SK-N-SH (cell line): Measurements from ENCODE around the gene FSIP1. TPM values are rescaled to one million over a fixed set of nuclear protein-coding genes. Genes with fewer than 3 reads are reported as not detected.

ENCODE experiments used
- CTCF ChIA-PET: fragments of 300-600, 350-600 bp; formaldehyde crosslinking; extraction: SDS; loops from one replicate; lab custom pipeline; 2021; lab: Yijun Ruan, JAX
- POLR2A ChIA-PET: fragments of 350-600 bp; sonication (Branson Sonifier 250); formaldehyde crosslinking; extraction: SDS; loops from one replicate; lab custom pipeline; 2020; ENCODE audit warnings: antibody characterized with exemption, inconsistent platforms; lab: Yijun Ruan, JAX
- DNase-seq: peaks from one replicate; pipeline ENCODE4 v3.0.0; 2012
- H2AFZ ChIP-seq: fragments of 200-600 bp; sonication (generic); 2 replicates; pipeline ENCODE4 v1.8.1; 2016; ENCODE audit warnings: antibody characterized with exemption, mild to moderate bottlenecking, low read depth
- H3F3A ChIP-seq: fragments of 200-600 bp; sonication (generic); replicated peaks from 2 replicates; pipeline ENCODE3; 2016; ENCODE audit warnings: antibody characterized with exemption, mild to moderate bottlenecking; ENCODE audit not compliant: insufficient read depth
- H3K27ac ChIP-seq, 2 experiments: fragments of 200-500 bp in 1 of 2; fragments of 200-600 bp in 1 of 2; sonication (Bioruptor generic) in 1 of 2; sonication (generic), shearing (Covaris generic) in 1 of 2; 2 replicates each; pipeline versions ENCODE4 v1.5.1 to v1.6.1; 2014 to 2016; ENCODE audit warnings: low read depth in 2 of 2, inconsistent platforms in 1 of 2, low read length in 1 of 2, mild to moderate bottlenecking in 1 of 2, mixed read lengths in 1 of 2
- H3K27me3 ChIP-seq: fragments of 200-600 bp; sonication (generic), shearing (Covaris generic); 2 replicates; pipeline ENCODE4 v1.6.1; 2016; ENCODE audit warnings: mixed run types; ENCODE audit not compliant: insufficient read depth
- H3K36me3 ChIP-seq, 2 experiments: fragments of 200-500 bp in 1 of 2; fragments of 200-600 bp in 1 of 2; sonication (Bioruptor generic) in 1 of 2; sonication (generic) in 1 of 2; replicated peaks in 1 of 2; 2 replicates each; pipeline versions ENCODE3 to v1.5.1; 2014 to 2016; ENCODE audit warnings: low read length in 1 of 2, mild to moderate bottlenecking in 1 of 2; ENCODE audit not compliant: insufficient read depth in 2 of 2, control insufficient read depth in 1 of 2
- H3K4me1 ChIP-seq, 2 experiments: fragments of 200-500 bp in 1 of 2; fragments of 200-600 bp in 1 of 2; sonication (Bioruptor generic) in 1 of 2; sonication (generic), shearing (Covaris generic) in 1 of 2; 2 replicates each; pipeline versions ENCODE4 v1.5.1 to v1.6.1; 2014 to 2016; ENCODE audit warnings: low read depth in 1 of 2, low read length in 1 of 2, mixed run types in 1 of 2; ENCODE audit not compliant: insufficient read depth in 2 of 2, control insufficient read depth in 1 of 2
- H3K4me2 ChIP-seq: fragments of 200-600 bp; sonication (generic), shearing (Covaris generic); 2 replicates; pipeline ENCODE4 v1.6.1; 2017; ENCODE audit warnings: mixed run types
- H3K4me3 ChIP-seq, 2 experiments: fragments of 200-500 bp in 1 of 2; fragments of 200-600 bp in 1 of 2; sonication (Bioruptor generic) in 1 of 2; sonication (generic), shearing (Covaris generic) in 1 of 2; 2 replicates each; pipeline versions ENCODE4 v1.5.1 to v1.8.1; 2014 to 2016; ENCODE audit warnings: low read depth in 2 of 2, inconsistent platforms in 1 of 2, low read length in 1 of 2, mild to moderate bottlenecking in 1 of 2, mixed read lengths in 1 of 2, moderate library complexity in 1 of 2
- H3K79me2 ChIP-seq: fragments of 200-600 bp; sonication (generic); 2 replicates; pipeline ENCODE4 v1.8.1; 2017; ENCODE audit warnings: mild to moderate bottlenecking; ENCODE audit not compliant: insufficient read depth
- H3K9ac ChIP-seq: fragments of 200-600 bp; sonication (generic); 2 replicates; pipeline ENCODE4 v1.6.1; 2017; ENCODE audit warnings: mixed run types
- H3K9me2 ChIP-seq: fragments of 200-600 bp; sonication (generic); 2 replicates; pipeline ENCODE4 v1.6.1; 2017; ENCODE audit warnings: mixed run types
- H3K9me3 ChIP-seq: fragments of 200-600 bp; sonication (generic); 2 replicates; pipeline ENCODE4 v1.6.1; 2017; ENCODE audit warnings: mixed run types, mild to moderate bottlenecking, moderate library complexity
- H4K20me1 ChIP-seq: fragments of 200-600 bp; sonication (generic); 2 replicates; pipeline ENCODE4 v1.6.1; 2017; ENCODE audit warnings: mild to moderate bottlenecking, mixed run types; ENCODE audit not compliant: insufficient read depth
- FOSL2 ChIP-seq: IDR thresholded peaks from 2 replicates; pipeline ENCODE4 v1.4.0; 2012; ENCODE audit warnings: low read depth, mild to moderate bottlenecking, moderate library complexity, borderline replicate concordance
- GATA2 ChIP-seq: sonication (generic); formaldehyde crosslinking; IDR thresholded peaks from 2 replicates; pipeline ENCODE4 v1.5.0; 2020; ENCODE audit warnings: mild to moderate bottlenecking, missing genetic modification reagents
- MEF2A ChIP-seq: IDR thresholded peaks from 2 replicates; pipeline ENCODE4 v1.4.0; 2012; ENCODE audit warnings: low read depth, borderline replicate concordance
- MXI1 ChIP-seq: IDR thresholded peaks from 2 replicates; pipeline ENCODE4 v1.6.1; 2012; ENCODE audit warnings: mild to moderate bottlenecking, low read depth, low read length, improper control_type of control experiment
- RAD21 ChIP-seq: IDR thresholded peaks from 2 replicates; pipeline ENCODE4 v1.6.1; 2012; ENCODE audit warnings: mild to moderate bottlenecking, low read length
- SMC3 ChIP-seq: IDR thresholded peaks from 2 replicates; pipeline ENCODE4 v1.6.1; 2012; ENCODE audit warnings: low read depth, low read length, improper control_type of control experiment
- TCF12 ChIP-seq: IDR thresholded peaks from 2 replicates; pipeline ENCODE4 v1.4.0; 2012
- WGBS: methylation state at CpG from one replicate; pipeline ENCODE4 v1.1.6; 2017; ENCODE audit warnings: low lambda C conversion rate; 5-methylcytosine and 5-hydroxymethylcytosine counted together
- polyA plus RNA-seq, 3 experiments: library from polyadenylated mRNA; depleted of rRNA; stranded (reverse); fragments of >200 nt; gene quantifications; 2 replicates each; pipeline ENCODE4 v1.2.3, GENCODE V29; 2012
- TF ChIP-seq, protein P1 (sequence below): IDR thresholded peaks from 2 replicates; pipeline ENCODE4; 2012
- TF ChIP-seq, protein P2 (sequence below): IDR thresholded peaks from 2 replicates; pipeline ENCODE4 v1.4.0; 2012; ENCODE audit warnings: low read depth
- TF ChIP-seq, protein P3 (sequence below): fragments of 150-350 bp; IDR thresholded peaks from 2 replicates; pipeline ENCODE4 v1.6.1; 2016; ENCODE audit warnings: mild to moderate bottlenecking, low read depth, low read length

The FSIP1 gene
- polyA plus RNA-seq, 1 of the 3 experiments (the other 2 are of a cell fraction) = 0.43 TPM

GRCh38 chr15:39796601-39797000 is 14.0 kb upstream of the FSIP1 start:
- Histone ChIP-seq H3K4me1 (peaks cover 0 to 12% of the 10 kb centered on the region in 2 experiments; a peak in 2 of 4 replicates), H3K4me3 (no peak overlapping the region), H3K27me3 (no peaks in the 10 kb centered on the region), H3K9me2 (no peaks in the 10 kb centered on the region), H3K36me3 (peaks cover 7 to 13% of the 10 kb centered on the region in 2 experiments), H2AFZ (no peak overlapping the region), H3K9me3 (no peaks in the 10 kb centered on the region), H3K79me2 (no peaks in the 10 kb centered on the region), H3K4me2 (no peak overlapping the region), H3F3A (peaks cover 11% of the 10 kb centered on the region), H3K9ac (no peak overlapping the region), H3K27ac (no peak overlapping the region), H4K20me1 (no peaks in the 10 kb centered on the region)
- WGBS = 92% methylated on average over 5 of the region's 5 CpGs
- CTCF ChIA-PET = interaction anchor here (1.4 kb wide), 1 partner anchor 78 kb away, joined by 4 read pairs; no protein-coding TSS in a partner anchor
- TF ChIP-seq, protein P1, sequence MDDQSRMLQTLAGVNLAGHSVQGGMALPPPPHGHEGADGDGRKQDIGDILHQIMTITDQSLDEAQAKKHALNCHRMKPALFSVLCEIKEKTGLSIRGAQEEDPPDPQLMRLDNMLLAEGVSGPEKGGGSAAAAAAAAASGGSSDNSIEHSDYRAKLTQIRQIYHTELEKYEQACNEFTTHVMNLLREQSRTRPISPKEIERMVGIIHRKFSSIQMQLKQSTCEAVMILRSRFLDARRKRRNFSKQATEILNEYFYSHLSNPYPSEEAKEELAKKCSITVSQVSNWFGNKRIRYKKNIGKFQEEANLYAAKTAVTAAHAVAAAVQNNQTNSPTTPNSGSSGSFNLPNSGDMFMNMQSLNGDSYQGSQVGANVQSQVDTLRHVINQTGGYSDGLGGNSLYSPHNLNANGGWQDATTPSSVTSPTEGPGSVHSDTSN = no peak
- POLR2A ChIA-PET = no interaction called here
- no peak for DNase-seq

GRCh38 chr15:39795486-39795885 is 12.8 kb upstream of the FSIP1 start:
- H3K27ac ChIP-seq = no peak overlapping the region
- H3K9ac ChIP-seq = no peak overlapping the region
- POLR2A ChIA-PET = no interaction called here
- WGBS = 72% methylated on average over 2 of the region's 3 CpGs
- peaks cover 2 to 13% of the 10 kb centered on the region in 2 experiments for H3K36me3 ChIP-seq
- H2AFZ ChIP-seq = no peak overlapping the region
- H3K4me2 ChIP-seq = no peak overlapping the region
- no peaks in the 10 kb centered on the region for H3K9me3 ChIP-seq
- peaks cover 11% of the 10 kb centered on the region for H3F3A ChIP-seq
- H4K20me1 ChIP-seq = no peaks in the 10 kb centered on the region
- no peak for DNase-seq
- no peaks in the 10 kb centered on the region for H3K9me2 ChIP-seq
- H3K79me2 ChIP-seq = no peaks in the 10 kb centered on the region
- no peak overlapping the region for H3K4me3 ChIP-seq
- CTCF ChIA-PET = interaction anchor here (1.4 to 1.6 kb wide), 3 partner anchors 10 to 39 kb away, joined by 4 to 5 read pairs (median 4); no protein-coding TSS in a partner anchor
- TF ChIP-seq TCF12 (no peak), MXI1 (no peak), GATA2 (no peak)
- H3K27me3 ChIP-seq = no peaks in the 10 kb centered on the region
- H3K4me1 ChIP-seq = peaks cover 0 to 12% of the 10 kb centered on the region in 2 experiments; a peak in 2 of 4 replicates

DNA sequence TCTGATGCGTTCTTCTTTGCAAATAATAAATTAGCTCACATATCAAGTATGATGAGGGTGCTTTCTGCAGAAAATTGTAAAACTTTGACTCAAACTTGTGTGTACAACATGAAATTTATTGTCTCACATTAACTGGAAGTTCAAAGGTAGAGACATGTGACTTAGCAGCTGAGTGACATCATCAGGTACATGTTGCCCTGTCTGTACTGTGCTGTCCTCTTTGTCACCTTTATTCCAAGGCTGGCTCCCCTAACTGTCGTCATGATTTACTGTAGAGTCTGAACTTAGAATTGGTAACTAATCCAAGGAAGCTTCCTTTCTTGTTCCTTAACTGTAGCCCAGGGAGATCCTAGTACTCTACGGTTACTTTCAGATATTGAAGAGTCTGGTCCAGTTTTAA is 12.3 kb upstream of the FSIP1 start:
- H3K4me3 ChIP-seq = no peak overlapping the region
- H3K4me1 ChIP-seq = peaks cover 0 to 12% of the 10 kb centered on the region in 2 experiments; a peak in 2 of 4 replicates
- 94% methylated on average over 3 of the region's 3 CpGs for WGBS
- H2AFZ ChIP-seq = no peak overlapping the region
- CTCF ChIA-PET = interaction anchor here (1.4 to 1.6 kb wide), 3 partner anchors 9 to 38 kb away, joined by 4 to 5 read pairs (median 4); no protein-coding TSS in a partner anchor
- DNase-seq = no peak
- no peak overlapping the region for H3K27ac ChIP-seq
- POLR2A ChIA-PET = no interaction called here
- H3K9ac ChIP-seq = no peak overlapping the region
- no peaks in the 10 kb centered on the region for H3K9me3 ChIP-seq
- TF ChIP-seq MEF2A (no peak), RAD21 (no peak), FOSL2 (no peak), SMC3 (no peak)
- TF ChIP-seq, protein P2, sequence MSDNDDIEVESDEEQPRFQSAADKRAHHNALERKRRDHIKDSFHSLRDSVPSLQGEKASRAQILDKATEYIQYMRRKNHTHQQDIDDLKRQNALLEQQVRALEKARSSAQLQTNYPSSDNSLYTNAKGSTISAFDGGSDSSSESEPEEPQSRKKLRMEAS = no peak
- TF ChIP-seq, protein P3, sequence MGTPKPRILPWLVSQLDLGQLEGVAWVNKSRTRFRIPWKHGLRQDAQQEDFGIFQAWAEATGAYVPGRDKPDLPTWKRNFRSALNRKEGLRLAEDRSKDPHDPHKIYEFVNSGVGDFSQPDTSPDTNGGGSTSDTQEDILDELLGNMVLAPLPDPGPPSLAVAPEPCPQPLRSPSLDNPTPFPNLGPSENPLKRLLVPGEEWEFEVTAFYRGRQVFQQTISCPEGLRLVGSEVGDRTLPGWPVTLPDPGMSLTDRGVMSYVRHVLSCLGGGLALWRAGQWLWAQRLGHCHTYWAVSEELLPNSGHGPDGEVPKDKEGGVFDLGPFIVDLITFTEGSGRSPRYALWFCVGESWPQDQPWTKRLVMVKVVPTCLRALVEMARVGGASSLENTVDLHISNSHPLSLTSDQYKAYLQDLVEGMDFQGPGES = no peak
- TF ChIP-seq, protein P1 = no peak
- no peaks in the 10 kb centered on the region for H3K79me2 ChIP-seq
- H3K36me3 ChIP-seq = peaks cover 0 to 11% of the 10 kb centered on the region in 2 experiments
- H4K20me1 ChIP-seq = no peaks in the 10 kb centered on the region
- no peak overlapping the region for H3K4me2 ChIP-seq
- peaks cover 12% of the 10 kb centered on the region for H3F3A ChIP-seq
- H3K27me3 ChIP-seq = no peaks in the 10 kb centered on the region
- no peaks in the 10 kb centered on the region for H3K9me2 ChIP-seq
